ENCODE measurements around the gene FBLN2. TPM values are rescaled to one million over a fixed set of nuclear protein-coding genes. Genes with fewer than 3 reads are reported as not detected.

FBLN2 gene
- total RNA-seq, 2 experiments from 2014 or later, result not detected

GRCh38 chr3:13620281-13620680 lies 71.4 kb downstream of the FBLN2 start:
- H3K36me3 Mint-ChIP-seq (ENCODE audit: low read depth), result no peaks in the 10 kb centered on the region
- DNase-seq, result no peak
- H3K27ac Mint-ChIP-seq, result no peak overlapping the region
- POLR2A ChIA-PET, result no interaction called here
- H3K4me3 Mint-ChIP-seq, result no peak overlapping the region
- CTCF ChIA-PET, result no interaction called here
- H3K27me3 Mint-ChIP-seq, result no peaks in the 10 kb centered on the region
- H3K9me3 Mint-ChIP-seq, result no peaks in the 10 kb centered on the region
- peaks cover 3% of the 10 kb centered on the region for H3K4me1 Mint-ChIP-seq

GRCh38 chr3:13620776-13621365 lies 71.9 kb downstream of the FBLN2 start:
- POLR2A ChIA-PET, result no interaction called here
- CTCF ChIA-PET, result no interaction called here
- Mint-ChIP-seq H3K36me3 (ENCODE audit: low read depth) (no peaks in the 10 kb centered on the region), H3K27me3 (no peaks in the 10 kb centered on the region), H3K4me1 (peaks cover 3% of the 10 kb centered on the region), H3K27ac (no peak overlapping the region), H3K9me3 (no peaks in the 10 kb centered on the region), H3K4me3 (no peak overlapping the region)
- no peak for DNase-seq

GRCh38 chr3:13621381-13622221 lies 72.7 kb downstream of the FBLN2 start:
- peaks cover 3% of the 10 kb centered on the region for H3K4me1 Mint-ChIP-seq
- CTCF ChIA-PET, result interaction anchor here (1.5 kb wide), 1 partner anchor 21 kb away, joined by 3 read pairs; no protein-coding TSS in a partner anchor
- H3K36me3 Mint-ChIP-seq (ENCODE audit: low read depth), result no peaks in the 10 kb centered on the region
- POLR2A ChIA-PET, result no interaction called here
- no peaks in the 10 kb centered on the region for H3K9me3 Mint-ChIP-seq
- DNase-seq, result peak; percentile 11
- H3K27ac Mint-ChIP-seq, result peak overlapping the region; percentile 90
- H3K4me3 Mint-ChIP-seq, result peak overlapping the region; percentile 55
- H3K27me3 Mint-ChIP-seq, result no peaks in the 10 kb centered on the region

- H3K27me3 Mint-ChIP-seq, result no peaks in the 10 kb centered on the region
- ChIA-PET POLR2A (no interaction called here), CTCF (interaction anchor here (1.5 kb wide), 2 partner anchors 20 to 128 kb away, joined by 3 read pairs; no protein-coding TSS in a partner anchor)
- no peak overlapping the region for H3K27ac Mint-ChIP-seq
- no peak for DNase-seq
- H3K36me3 Mint-ChIP-seq (ENCODE audit: low read depth), result no peaks in the 10 kb centered on the region
- no peaks in the 10 kb centered on the region for H3K9me3 Mint-ChIP-seq
- H3K4me1 Mint-ChIP-seq, result peaks cover 3% of the 10 kb centered on the region
- no peak overlapping the region for H3K4me3 Mint-ChIP-seq
These were observed 73.4 kb downstream of the FBLN2 start for GRCh38 chr3:13622356-13622755.

GRCh38 chr3:13623101-13623654 lies 74.3 kb downstream of the FBLN2 start:
- Mint-ChIP-seq H3K27me3 (no peaks in the 10 kb centered on the region), H3K9me3 (no peaks in the 10 kb centered on the region), H3K4me3 (no peak overlapping the region), H3K36me3 (ENCODE audit: low read depth) (no peaks in the 10 kb centered on the region), H3K4me1 (peaks cover 3% of the 10 kb centered on the region), H3K27ac (no peak overlapping the region)
- ChIA-PET CTCF (interaction anchor here (1.5 kb wide), 2 partner anchors 19 to 129 kb away, joined by 3 read pairs; no protein-coding TSS in a partner anchor), POLR2A (no interaction called here)
- no peak for DNase-seq

- CTCF ChIA-PET, result no interaction called here
- Mint-ChIP-seq H3K4me3 (no peak overlapping the region), H3K9me3 (no peaks in the 10 kb centered on the region), H3K27me3 (no peaks in the 10 kb centered on the region), H3K27ac (no peak overlapping the region), H3K36me3 (ENCODE audit: low read depth) (no peaks in the 10 kb centered on the region), H3K4me1 (peaks cover 3% of the 10 kb centered on the region)
- no peak for DNase-seq
- POLR2A ChIA-PET, result no interaction called here
These were observed 75.1 kb downstream of the FBLN2 start for GRCh38 chr3:13624021-13624420.

- H3K4me3 Mint-ChIP-seq, result no peak overlapping the region
- ChIA-PET POLR2A (no interaction called here), CTCF (no interaction called here)
- H3K9me3 Mint-ChIP-seq, result no peaks in the 10 kb centered on the region
- H3K27ac Mint-ChIP-seq, result no peak overlapping the region
- H3K27me3 Mint-ChIP-seq, result no peaks in the 10 kb centered on the region
- peaks cover 3% of the 10 kb centered on the region for H3K4me1 Mint-ChIP-seq
- no peak for DNase-seq
- H3K36me3 Mint-ChIP-seq (ENCODE audit: low read depth), result no peaks in the 10 kb centered on the region
These were observed 75.8 kb downstream of the FBLN2 start for GRCh38 chr3:13624671-13625125.

- DNase-seq, result no peak
- POLR2A ChIA-PET, result no interaction called here
- peaks cover 3% of the 10 kb centered on the region for H3K4me1 Mint-ChIP-seq
- H3K4me3 Mint-ChIP-seq, result no peak overlapping the region
- no peaks in the 10 kb centered on the region for H3K36me3 Mint-ChIP-seq (ENCODE audit: low read depth)
- no peaks in the 10 kb centered on the region for H3K27me3 Mint-ChIP-seq
- CTCF ChIA-PET, result no interaction called here
- H3K9me3 Mint-ChIP-seq, result no peaks in the 10 kb centered on the region
- no peak overlapping the region for H3K27ac Mint-ChIP-seq
These were observed 77.5 kb downstream of the FBLN2 start for GRCh38 chr3:13626396-13626795.

- Mint-ChIP-seq H3K27ac (no peak overlapping the region), H3K4me3 (no peak overlapping the region), H3K4me1 (no peaks in the 10 kb centered on the region), H3K27me3 (no peaks in the 10 kb centered on the region), H3K9me3 (no peaks in the 10 kb centered on the region), H3K36me3 (ENCODE audit: low read depth) (no peaks in the 10 kb centered on the region)
- ChIA-PET POLR2A (no interaction called here), CTCF (no interaction called here)
- DNase-seq, result no peak
These were observed 78.1 kb downstream of the FBLN2 start for GRCh38 chr3:13626915-13627460.

GRCh38 chr3:13627681-13628080 lies 78.8 kb downstream of the FBLN2 start:
- DNase-seq, result no peak
- H3K27me3 Mint-ChIP-seq, result no peaks in the 10 kb centered on the region
- H3K4me1 Mint-ChIP-seq, result no peaks in the 10 kb centered on the region
- H3K36me3 Mint-ChIP-seq (ENCODE audit: low read depth), result no peaks in the 10 kb centered on the region
- ChIA-PET CTCF (interaction anchor here (0.7 kb wide), 1 partner anchor 199 kb away, joined by 3 read pairs; no protein-coding TSS in a partner anchor), POLR2A (no interaction called here)
- no peak overlapping the region for H3K27ac Mint-ChIP-seq
- no peak overlapping the region for H3K4me3 Mint-ChIP-seq
- no peaks in the 10 kb centered on the region for H3K9me3 Mint-ChIP-seq

- Mint-ChIP-seq H3K4me1 (no peaks in the 10 kb centered on the region), H3K9me3 (no peaks in the 10 kb centered on the region), H3K4me3 (no peak overlapping the region), H3K27ac (no peak overlapping the region), H3K36me3 (ENCODE audit: low read depth) (no peaks in the 10 kb centered on the region), H3K27me3 (no peaks in the 10 kb centered on the region)
- ChIA-PET POLR2A (no interaction called here), CTCF (no interaction called here)
- no peak for DNase-seq
These were observed 79.5 kb downstream of the FBLN2 start for GRCh38 chr3:13628432-13628831.

- ChIA-PET CTCF (no interaction called here), POLR2A (no interaction called here)
- no peak for DNase-seq
- Mint-ChIP-seq H3K27ac (no peak overlapping the region), H3K4me1 (no peaks in the 10 kb centered on the region), H3K27me3 (no peaks in the 10 kb centered on the region), H3K36me3 (ENCODE audit: low read depth) (no peaks in the 10 kb centered on the region), H3K9me3 (no peaks in the 10 kb centered on the region), H3K4me3 (no peak overlapping the region)
These were observed 80.1 kb downstream of the FBLN2 start for GRCh38 chr3:13628841-13629551.

GRCh38 chr3:13629644-13630043 lies 80.7 kb downstream of the FBLN2 start:
- H3K27ac Mint-ChIP-seq, result no peak overlapping the region
- ChIA-PET POLR2A (no interaction called here), CTCF (no interaction called here)
- DNase-seq, result no peak
- no peaks in the 10 kb centered on the region for H3K9me3 Mint-ChIP-seq
- H3K36me3 Mint-ChIP-seq (ENCODE audit: low read depth), result no peaks in the 10 kb centered on the region
- H3K4me3 Mint-ChIP-seq, result no peak overlapping the region
- H3K27me3 Mint-ChIP-seq, result no peaks in the 10 kb centered on the region
- no peaks in the 10 kb centered on the region for H3K4me1 Mint-ChIP-seq

Data from activated CD4-positive, alpha-beta T cell treated with anti-CD3 and anti-CD28 coated beads, Interleukin-2, amount 10 ng/mL, durations not matched to agents 7 days and 5 days (primary cell).